NCI-H226 (cell line): ENCODE data around the gene PTDSS2.
"Not testable (repeated sequence)": the region's sequence is repeated elsewhere in the genome, so short reads cannot be mapped to it uniquely, and the experiment has no call there.

Experiments used
- DNase-seq: peaks from one replicate; pipeline ENCODE4 v3.0.0-alpha.2; 2015

The PTDSS2 gene

GRCh38 chr11:449889-450808 is at the start of gene PTDSS2:
TSS of gene PTDSS2 (plus strand) at chr11:450279. CDS start at chr11:450456, 177 bp downstream.
- DNase-seq: peak; percentile 93

- DNase-seq: not testable (repeated sequence)
Observed at GRCh38 chr11:401196-401595, 48.9 kb upstream of the PTDSS2 start.

- DNase-seq: no peak
Observed at GRCh38 chr11:403021-403760, 46.9 kb upstream of the PTDSS2 start.

GRCh38 chr11:403761-404431 is 46.2 kb upstream of the PTDSS2 start:
- DNase-seq: no peak

GRCh38 chr11:404551-405264 is 45.4 kb upstream of the PTDSS2 start:
- DNase-seq: no peak

- no peak for DNase-seq
Observed at GRCh38 chr11:405323-405953, 44.6 kb upstream of the PTDSS2 start.

- no peak for DNase-seq
Observed at GRCh38 chr11:405954-406795, 43.9 kb upstream of the PTDSS2 start.

- peak; percentile 89 for DNase-seq
Observed at GRCh38 chr11:406796-407650, 43.1 kb upstream of the PTDSS2 start.

GRCh38 chr11:407651-408123 is 42.4 kb upstream of the PTDSS2 start:
- no peak for DNase-seq

GRCh38 chr11:408154-409007 is 41.7 kb upstream of the PTDSS2 start:
- DNase-seq: no peak

- no peak for DNase-seq
Observed at GRCh38 chr11:409008-409599, 41.0 kb upstream of the PTDSS2 start.

- DNase-seq: no peak
Observed at GRCh38 chr11:409600-410483, 40.2 kb upstream of the PTDSS2 start.

- DNase-seq: not testable (repeated sequence)
Observed at GRCh38 chr11:410711-411110, 39.4 kb upstream of the PTDSS2 start.

GRCh38 chr11:411520-411919 is 38.6 kb upstream of the PTDSS2 start:
- DNase-seq: not testable (repeated sequence)

GRCh38 chr11:412641-413119 is 37.4 kb upstream of the PTDSS2 start:
- DNase-seq: no peak

- no peak for DNase-seq
Observed at GRCh38 chr11:413120-414081, 36.7 kb upstream of the PTDSS2 start.
